Loucy (cell line): Measurements from ENCODE around the gene OGFOD2.

Experiments used
- H2AFZ ChIP-seq: fragments of 200-600 bp; sonication (generic); 2 replicates; pipeline ENCODE4 v1.6.0; 2016; ENCODE audit warnings: antibody characterized with exemption, mild to moderate bottlenecking, low read length, moderate library complexity
- H3F3A ChIP-seq: fragments of 200-600 bp; 2 replicates; pipeline ENCODE4 v1.6.0; 2016; ENCODE audit warnings: antibody characterized with exemption, low read depth, mild to moderate bottlenecking
- H3K27me3 ChIP-seq: fragments of 200-600 bp; sonication (generic); 2 replicates; pipeline ENCODE4 v1.6.1; 2014; ENCODE audit warnings: low read length, mild to moderate bottlenecking; ENCODE audit not compliant: insufficient read depth, poor library complexity, severe bottlenecking
- H3K36me3 ChIP-seq: fragments of 200-600 bp; sonication (generic); 2 replicates; pipeline ENCODE4 v1.6.1; 2016; ENCODE audit warnings: low read length; ENCODE audit not compliant: insufficient read depth
- H3K4me1 ChIP-seq: fragments of 200-600 bp; sonication (generic); 2 replicates; pipeline ENCODE4 v1.5.1; 2014; ENCODE audit warnings: low read length, mild to moderate bottlenecking; ENCODE audit not compliant: insufficient read depth, poor library complexity, severe bottlenecking
- H3K4me2 ChIP-seq: fragments of 200-600 bp; sonication (generic); 2 replicates; pipeline ENCODE4 v1.6.0; 2014; ENCODE audit warnings: antibody characterized with exemption, low read length, low read depth, mild to moderate bottlenecking; ENCODE audit not compliant: poor library complexity, severe bottlenecking
- H3K4me3 ChIP-seq: fragments of 200-600 bp; sonication (generic); 2 replicates; pipeline ENCODE4 v1.5.1; 2014; ENCODE audit warnings: low read length, mild to moderate bottlenecking, mixed read lengths; ENCODE audit not compliant: poor library complexity, severe bottlenecking
- H3K79me2 ChIP-seq: fragments of 200-600 bp; sonication (generic); 2 replicates; pipeline ENCODE4 v1.6.1; 2014; ENCODE audit warnings: low read length; ENCODE audit not compliant: insufficient read depth
- H3K9ac ChIP-seq: fragments of 200-600 bp; sonication (generic); 2 replicates; pipeline ENCODE4 v1.6.0; 2014; ENCODE audit warnings: mild to moderate bottlenecking, low read depth, low read length, moderate library complexity; ENCODE audit not compliant: poor library complexity, severe bottlenecking
- H3K9me2 ChIP-seq: fragments of 200-600 bp; sonication (generic); replicated peaks from 2 replicates; pipeline ENCODE4 v1.6.1; 2016; ENCODE audit warnings: low read depth, low read length, mixed read lengths
- H3K9me3 ChIP-seq: fragments of 200-600 bp; sonication (generic); 2 replicates; pipeline ENCODE4 v1.6.1; 2014; ENCODE audit warnings: mild to moderate bottlenecking, antibody characterized with exemption, low read length, low read depth; ENCODE audit not compliant: insufficient read depth
- H4K20me1 ChIP-seq: fragments of 200-600 bp; sonication (generic); 2 replicates; pipeline ENCODE4 v1.6.0; 2014; ENCODE audit warnings: antibody characterized with exemption, low read length, mild to moderate bottlenecking; ENCODE audit not compliant: insufficient read depth, poor library complexity, severe bottlenecking
- CTCF ChIP-seq: fragments of 200-600 bp; sonication (generic); conservative IDR thresholded peaks from 2 replicates; pipeline ENCODE4 v1.5.1; 2014; ENCODE audit warnings: mild to moderate bottlenecking, antibody characterized with exemption, low read length
- EZH2phosphoT487 ChIP-seq: fragments of 200-600 bp; IDR thresholded peaks from 2 replicates; pipeline ENCODE4 v1.6.1; 2018; ENCODE audit warnings: antibody characterized with exemption, mild to moderate bottlenecking, moderate library complexity, borderline replicate concordance

Gene OGFOD2

DNA sequence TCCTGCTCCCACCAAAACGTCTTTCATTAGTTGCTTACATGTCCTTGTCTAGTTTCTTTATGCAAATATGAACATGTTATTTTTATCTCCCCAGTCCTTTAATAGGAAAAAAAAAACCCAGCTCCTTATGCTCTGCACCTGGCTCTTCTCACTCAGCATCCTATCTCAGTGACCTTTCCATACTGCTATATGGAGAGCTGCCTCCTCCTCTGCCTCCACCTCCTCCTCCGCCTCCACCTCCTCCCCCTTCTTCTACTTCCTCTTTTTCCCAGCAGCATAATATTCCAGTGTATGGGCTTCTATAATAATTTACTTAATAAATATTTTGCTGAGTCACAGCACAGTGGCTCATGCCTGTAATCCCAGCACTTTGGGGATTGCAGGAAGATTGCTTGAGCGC is 40.3 kb upstream of the OGFOD2 start:
- no peak for TF ChIP-seq CTCF
- no peak for TF ChIP-seq EZH2phosphoT487

DNA sequence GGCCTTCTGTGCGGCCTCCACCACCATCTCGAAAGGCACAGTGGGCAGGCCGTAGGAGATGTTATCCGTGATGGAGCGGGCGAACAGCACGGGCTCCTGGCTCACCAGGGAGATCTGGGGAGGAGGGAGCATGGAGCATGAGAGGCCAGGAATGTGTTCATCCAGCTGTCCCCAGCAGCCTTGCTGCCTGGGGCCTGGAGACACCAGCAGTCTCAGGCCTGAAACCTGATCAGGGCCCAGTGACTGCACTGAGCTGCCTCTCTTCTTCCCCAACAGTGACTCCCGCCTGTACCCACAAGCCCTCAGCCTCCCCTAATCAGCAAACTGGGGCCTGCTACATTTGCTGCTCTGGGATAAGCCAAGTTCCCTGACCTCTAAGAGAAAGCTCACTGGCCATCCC is 39.7 kb upstream of the OGFOD2 start:
- no peaks in the 10 kb centered on the region for H3K9me2 ChIP-seq
- H3K79me2 ChIP-seq, result no peaks in the 10 kb centered on the region
- no peaks in the 10 kb centered on the region for H4K20me1 ChIP-seq
- no peaks in the 10 kb centered on the region for H3K36me3 ChIP-seq
- no peak overlapping the region for H2AFZ ChIP-seq
- no peak overlapping the region for H3K9ac ChIP-seq
- no peak overlapping the region for H3K4me3 ChIP-seq
- no peaks in the 10 kb centered on the region for H3K4me1 ChIP-seq
- no peaks in the 10 kb centered on the region for H3K9me3 ChIP-seq
- no peaks in the 10 kb centered on the region for H3K27me3 ChIP-seq
- no peaks in the 10 kb centered on the region for H3F3A ChIP-seq
- H3K4me2 ChIP-seq, result no peak overlapping the region
- no peak for TF ChIP-seq CTCF

More for the DNA sequence above, 40.3 kb upstream of the OGFOD2 start:
- Histone ChIP-seq H3K9ac (no peak overlapping the region), H2AFZ (no peak overlapping the region), H3K79me2 (no peaks in the 10 kb centered on the region), H3K4me2 (no peak overlapping the region), H3K27me3 (no peaks in the 10 kb centered on the region), H3K4me1 (no peaks in the 10 kb centered on the region), H3K36me3 (no peaks in the 10 kb centered on the region), H3F3A (no peaks in the 10 kb centered on the region), H3K9me2 (no peaks in the 10 kb centered on the region), H3K4me3 (no peak overlapping the region), H3K9me3 (no peaks in the 10 kb centered on the region), H4K20me1 (no peaks in the 10 kb centered on the region)

- TF ChIP-seq EZH2phosphoT487 (no peak), CTCF (no peak)
- Histone ChIP-seq H4K20me1 (no peaks in the 10 kb centered on the region), H3K4me1 (no peaks in the 10 kb centered on the region), H3K9ac (no peak overlapping the region), H3K4me3 (no peak overlapping the region), H3K9me2 (no peaks in the 10 kb centered on the region), H3K27me3 (no peaks in the 10 kb centered on the region), H3K79me2 (no peaks in the 10 kb centered on the region), H3K4me2 (no peak overlapping the region), H2AFZ (no peak overlapping the region), H3K36me3 (no peaks in the 10 kb centered on the region), H3K9me3 (no peaks in the 10 kb centered on the region), H3F3A (no peaks in the 10 kb centered on the region)
Observed at GRCh38 chr12:122937622-122938091, 37.4 kb upstream of the OGFOD2 start.
